Esophagus muscularis mucosa (tissue), 4 donors: Measurements from ENCODE around the gene TUBAL3. TPM values are rescaled to one million over a fixed set of nuclear protein-coding genes. Genes with fewer than 3 reads are reported as not detected.
"Not testable (repeated sequence)": the region's sequence is repeated elsewhere in the genome, so short reads cannot be mapped to it uniquely, and the experiment has no call there.

ENCODE experiments used
- DNase-seq: peaks from one replicate; pipeline ENCODE4 v3.0.0-alpha.2; 2017; ENCODE audit errors: extremely low spot score
- H3K27ac ChIP-seq, 4 donors: fragments of 200-600 bp; sonication (generic); replicated peaks in 1 of 4; 1 replicate in 3 of 4; 2 replicates in 1 of 4; pipeline ENCODE4 v1.5.1; 2016 to 2019; ENCODE audit warnings: mild to moderate bottlenecking in 1 of 4
- H3K27me3 ChIP-seq, 4 donors: fragments of 200-600 bp; sonication (generic); one replicate each; pipeline versions ENCODE4 v1.5.1 to v1.6.0; 2016 to 2019
- H3K36me3 ChIP-seq, 4 donors: fragments of 200-600 bp; sonication (generic); one replicate each; pipeline ENCODE4 v1.5.1; 2016 to 2019
- H3K4me1 ChIP-seq, 4 donors: fragments of 200-600 bp; sonication (generic); one replicate each; pipeline ENCODE4 v1.5.1; 2016 to 2019
- H3K4me3 ChIP-seq, 4 donors: fragments of 200-600 bp; sonication (generic); 1 replicate in 2 of 4; 2 replicates in 2 of 4; pipeline ENCODE4 v1.5.1; 2016 to 2019; ENCODE audit warnings: mild to moderate bottlenecking in 4 of 4, moderate library complexity in 1 of 4
- H3K9me3 ChIP-seq, 4 donors: fragments of 200-600 bp; sonication (generic); 1 replicate in 3 of 4; 2 replicates in 1 of 4; pipeline ENCODE4 v1.5.1; 2016 to 2019
- EP300 ChIP-seq: sonication (generic); formaldehyde crosslinking; IDR thresholded peaks from one replicate; pipeline ENCODE4 v1.6.1; 2017; ENCODE audit warnings: antibody characterized with exemption
- POLR2A ChIP-seq: fragments of 450-650 bp; IDR thresholded peaks from one replicate; pipeline ENCODE4 v1.6.1; 2017; ENCODE audit warnings: antibody characterized with exemption, moderate library complexity, mild to moderate bottlenecking, low read depth
- POLR2AphosphoS5 ChIP-seq, 2 donors: sonication (generic); formaldehyde crosslinking; IDR thresholded peaks; one replicate each; pipeline ENCODE4 v1.6.1; 2017; ENCODE audit warnings: antibody characterized with exemption in 2 of 2
- WGBS: methylation state at CpG from one replicate; pipeline ENCODE4 v1.1.5; 2018; 5-methylcytosine and 5-hydroxymethylcytosine counted together
- intact Hi-C: fragments of 100-400 bp; cut with DNase I; formaldehyde crosslinking; loops from one replicate; pipeline ENCODE4 v1.15.1; 2023
- total RNA-seq, 4 donors: library from RNA; depleted of rRNA; stranded (reverse); fragments of >200 nt; gene quantifications; one replicate each; pipeline versions ENCODE4 v1.1.0 to v1.2.1, GENCODE V29; 2016
- TF ChIP-seq, protein P1 (sequence below), 3 experiments: fragments of 200-600 bp in 2 of 3; fragments of 450-650 bp in 1 of 3; sonication (generic) in 2 of 3; IDR thresholded peaks; one replicate each; pipeline ENCODE4 v1.5.1; 2017 to 2019; ENCODE audit warnings: antibody characterized with exemption in 3 of 3, mild to moderate bottlenecking in 2 of 3, moderate library complexity in 1 of 3

TUBAL3 gene
- total RNA-seq, 4 donors from 2014 or later: 0.34 to 0.66 (median 0.52) TPM; not detected in 1

DNA sequence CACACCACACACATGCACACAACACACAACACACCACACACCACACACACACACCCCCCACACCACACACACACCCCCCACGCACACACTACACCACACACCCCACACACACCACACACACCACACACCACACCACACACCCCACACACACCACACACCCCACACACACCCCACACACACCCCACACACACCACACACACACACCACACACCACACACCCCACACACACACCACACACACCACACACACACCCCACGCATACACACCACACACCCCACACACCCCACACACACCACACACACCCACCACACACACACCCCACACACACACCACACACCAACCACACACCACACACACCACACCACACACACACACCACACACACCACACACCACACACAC lies 23.4 kb downstream of the TUBAL3 start:
- intact Hi-C loops: loop anchor here (10.0 kb wide), 1 partner anchor 536 kb away; no protein-coding TSS in a partner anchor
- H3K4me3 ChIP-seq: no peak overlapping the region
- WGBS: 94% methylated on average over 2 of the region's 2 CpGs
- no peak for DNase-seq
- no peaks in the 10 kb centered on the region for H3K9me3 ChIP-seq
- H3K27me3 ChIP-seq: no peaks in the 10 kb centered on the region
- H3K4me1 ChIP-seq: no peaks in the 10 kb centered on the region
- H3K27ac ChIP-seq: no peak overlapping the region
- H3K36me3 ChIP-seq: no peaks in the 10 kb centered on the region
- TF ChIP-seq EP300 (no peak), POLR2AphosphoS5 (IDR thresholded peaks at IDR 0.05) (no peak), POLR2A (no peak)
- TF ChIP-seq, protein P1, sequence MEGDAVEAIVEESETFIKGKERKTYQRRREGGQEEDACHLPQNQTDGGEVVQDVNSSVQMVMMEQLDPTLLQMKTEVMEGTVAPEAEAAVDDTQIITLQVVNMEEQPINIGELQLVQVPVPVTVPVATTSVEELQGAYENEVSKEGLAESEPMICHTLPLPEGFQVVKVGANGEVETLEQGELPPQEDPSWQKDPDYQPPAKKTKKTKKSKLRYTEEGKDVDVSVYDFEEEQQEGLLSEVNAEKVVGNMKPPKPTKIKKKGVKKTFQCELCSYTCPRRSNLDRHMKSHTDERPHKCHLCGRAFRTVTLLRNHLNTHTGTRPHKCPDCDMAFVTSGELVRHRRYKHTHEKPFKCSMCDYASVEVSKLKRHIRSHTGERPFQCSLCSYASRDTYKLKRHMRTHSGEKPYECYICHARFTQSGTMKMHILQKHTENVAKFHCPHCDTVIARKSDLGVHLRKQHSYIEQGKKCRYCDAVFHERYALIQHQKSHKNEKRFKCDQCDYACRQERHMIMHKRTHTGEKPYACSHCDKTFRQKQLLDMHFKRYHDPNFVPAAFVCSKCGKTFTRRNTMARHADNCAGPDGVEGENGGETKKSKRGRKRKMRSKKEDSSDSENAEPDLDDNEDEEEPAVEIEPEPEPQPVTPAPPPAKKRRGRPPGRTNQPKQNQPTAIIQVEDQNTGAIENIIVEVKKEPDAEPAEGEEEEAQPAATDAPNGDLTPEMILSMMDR (IDR thresholded peaks at IDR 0.05): no peak

DNA sequence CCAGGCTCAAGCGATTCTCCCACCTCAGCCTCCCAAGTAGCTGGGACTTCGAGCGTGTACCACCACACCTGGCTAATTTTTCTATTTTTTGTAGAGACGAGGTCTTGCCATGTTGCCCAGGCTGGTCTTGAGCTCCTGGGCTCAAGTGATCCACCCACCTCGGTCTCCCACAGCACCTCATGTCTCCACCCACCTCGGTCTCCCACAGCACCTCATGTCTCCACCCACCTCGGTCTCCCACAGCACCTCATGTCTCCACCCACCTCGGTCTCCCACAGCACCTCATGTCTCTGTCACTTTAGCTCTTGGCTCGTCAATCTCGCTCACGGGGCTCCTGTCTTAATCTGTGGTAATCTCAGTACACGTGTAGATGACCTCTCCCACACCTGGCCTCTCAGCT lies 24.2 kb downstream of the TUBAL3 start:
- WGBS: 86% methylated on average over 12 of the region's 12 CpGs
- not testable (repeated sequence) for DNase-seq, H3K4me1 ChIP-seq, H3K9me3 ChIP-seq, H3K4me3 ChIP-seq, H3K27me3 ChIP-seq, H3K36me3 ChIP-seq, H3K27ac ChIP-seq
- intact Hi-C loops: loop anchor here (10.0 kb wide), 1 partner anchor 536 kb away; no protein-coding TSS in a partner anchor

DNA sequence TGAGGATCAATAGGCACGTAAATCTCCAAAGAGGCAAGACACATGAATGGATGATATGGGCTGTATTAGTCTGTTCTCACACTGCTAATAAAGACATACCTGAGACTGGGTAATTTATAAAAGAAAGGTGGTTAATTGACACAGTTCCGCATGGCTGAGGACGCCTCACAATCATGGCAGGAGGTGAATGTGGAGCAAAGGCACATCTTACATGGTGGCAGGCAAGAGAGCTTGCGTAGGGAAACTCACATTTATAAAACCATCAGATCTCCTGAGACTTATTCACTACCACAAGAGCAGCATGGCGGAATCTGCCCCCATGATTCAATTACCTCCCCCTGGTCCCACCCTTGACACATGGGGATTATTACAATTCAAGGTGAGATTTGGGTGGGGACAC lies 25.4 kb downstream of the TUBAL3 start:
- H3K27me3 ChIP-seq, H3K4me3 ChIP-seq, H3K27ac ChIP-seq, H3K4me1 ChIP-seq, H3K36me3 ChIP-seq, intact Hi-C loops, H3K9me3 ChIP-seq: not testable (repeated sequence)
- DNase-seq: peak; percentile 81
- WGBS: 93% methylated on average over 5 of the region's 5 CpGs

DNA sequence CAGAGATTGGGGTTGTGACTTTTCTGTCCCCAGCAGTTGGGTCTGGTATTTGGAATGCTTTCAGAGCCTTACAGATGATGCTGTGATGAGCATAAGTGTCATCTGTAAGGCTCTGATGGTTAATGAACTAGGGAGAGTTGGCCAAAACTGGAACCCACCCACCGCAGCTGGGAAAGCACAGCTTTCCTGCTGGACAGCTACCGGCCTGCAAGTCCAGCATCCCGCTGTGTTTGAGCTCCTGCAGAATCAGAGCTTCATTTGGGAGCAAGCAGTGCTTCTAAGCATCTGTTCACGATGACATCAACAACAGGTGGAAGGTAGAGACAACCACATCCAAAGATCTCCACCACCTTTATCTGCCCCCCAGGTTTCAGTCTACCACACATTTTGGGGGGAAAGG lies 28.2 kb downstream of the TUBAL3 start:
- WGBS: 58% methylated on average over 4 of the region's 4 CpGs
- Histone ChIP-seq H3K27ac (no peak overlapping the region), H3K9me3 (no peaks in the 10 kb centered on the region), H3K27me3 (peaks cover 0 to 8% (median 0%) of the 10 kb centered on the region in 4 donors), H3K4me3 (no peak overlapping the region), H3K36me3 (no peaks in the 10 kb centered on the region), H3K4me1 (no peaks in the 10 kb centered on the region)
- TF ChIP-seq POLR2A: no peak
- TF ChIP-seq, protein P1 (IDR thresholded peaks at IDR 0.05): no peak
- no peak for TF ChIP-seq POLR2AphosphoS5 (IDR thresholded peaks at IDR 0.05)
- no peak for TF ChIP-seq EP300
- intact Hi-C loops: no loop called here
- no peak for DNase-seq

DNA sequence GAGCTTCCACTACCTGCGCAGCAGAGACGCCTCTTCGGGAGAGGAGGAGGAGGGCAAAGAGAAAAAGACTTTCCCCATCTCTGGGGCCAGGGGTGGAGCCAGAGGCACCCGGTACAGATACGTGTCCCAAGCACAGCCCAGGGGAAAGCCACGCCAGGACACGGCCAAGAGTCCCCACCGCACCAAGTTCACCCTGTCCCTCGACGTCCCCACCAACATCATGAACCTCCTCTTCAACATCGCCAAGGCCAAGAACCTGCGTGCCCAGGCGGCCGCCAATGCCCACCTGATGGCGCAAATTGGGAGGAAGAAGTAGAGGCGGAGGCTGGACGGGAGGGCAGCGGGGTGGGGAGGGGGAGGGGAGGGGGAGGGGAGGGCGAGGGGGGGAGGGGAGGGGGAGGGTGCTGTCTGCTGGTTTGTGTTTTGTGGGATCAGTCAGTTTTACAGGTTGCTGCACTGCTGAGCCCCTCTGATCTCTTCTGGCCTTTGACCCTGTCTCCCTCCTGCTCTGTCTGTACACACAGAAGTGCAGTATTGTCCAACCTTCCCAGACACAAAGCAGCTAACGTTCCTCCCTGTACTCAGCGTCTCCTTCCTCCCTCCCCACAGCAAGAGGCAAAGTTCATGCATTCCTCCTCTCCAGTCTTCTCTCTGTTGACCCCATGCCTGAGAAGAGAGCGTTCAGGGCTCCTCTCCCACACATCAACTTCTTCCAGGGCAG lies 30.6 kb downstream of the TUBAL3 start:
- H3K36me3 ChIP-seq: no peaks in the 10 kb centered on the region
- H3K4me1 ChIP-seq: no peaks in the 10 kb centered on the region
- H3K27ac ChIP-seq: no peak overlapping the region
- no peak for DNase-seq
- TF ChIP-seq POLR2A: no peak
- TF ChIP-seq, protein P1 (IDR thresholded peaks at IDR 0.05): no peak
- no peak for TF ChIP-seq POLR2AphosphoS5 (IDR thresholded peaks at IDR 0.05)
- intact Hi-C loops: no loop called here
- H3K4me3 ChIP-seq: no peak overlapping the region
- no peaks in the 10 kb centered on the region for H3K9me3 ChIP-seq
- 86% methylated on average over 19 of the region's 22 CpGs for WGBS
- H3K27me3 ChIP-seq: peaks cover 0 to 8% (median 0%) of the 10 kb centered on the region in 4 donors

DNA sequence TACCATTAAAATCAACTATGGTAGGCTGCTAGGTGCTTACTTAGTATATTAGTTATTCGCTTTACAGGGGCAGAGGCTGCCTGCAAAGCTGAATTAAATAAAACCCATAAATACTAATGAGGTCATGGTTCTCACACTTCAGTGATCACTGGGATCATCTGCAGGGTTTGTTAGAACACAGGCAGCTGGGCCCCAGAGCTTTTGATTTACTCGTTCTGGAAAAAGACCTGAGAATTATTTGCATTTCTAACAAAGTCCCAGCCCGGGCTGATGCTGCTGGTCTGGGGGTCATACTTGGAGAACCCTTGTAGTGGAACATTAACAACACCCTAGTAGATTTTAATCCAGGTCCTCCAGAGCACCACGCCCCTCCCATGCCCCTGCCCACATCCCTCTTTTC lies 31.3 kb downstream of the TUBAL3 start:
- H3K36me3 ChIP-seq: no peaks in the 10 kb centered on the region
- no peak overlapping the region for H3K4me3 ChIP-seq
- intact Hi-C loops: no loop called here
- no peak for DNase-seq
- H3K4me1 ChIP-seq: no peaks in the 10 kb centered on the region
- peaks cover 0 to 8% (median 0%) of the 10 kb centered on the region in 4 donors for H3K27me3 ChIP-seq
- H3K27ac ChIP-seq: no peak overlapping the region
- TF ChIP-seq, protein P1 (IDR thresholded peaks at IDR 0.05): no peak
- TF ChIP-seq POLR2A (no peak), EP300 (no peak), POLR2AphosphoS5 (IDR thresholded peaks at IDR 0.05) (no peak)
- H3K9me3 ChIP-seq: no peaks in the 10 kb centered on the region
- 86% methylated on average over 3 of the region's 4 CpGs for WGBS
